Brain microvascular endothelial cell (primary cell): ENCODE data around the gene POR.

Experiments used
- DNase-seq: peaks from one replicate; pipeline ENCODE4 v3.0.0-alpha.2; 2020
- H3K27ac ChIP-seq: fragments of 250-450 bp; sonication (Bioruptor Pico); 2 replicates; pipeline ENCODE4 v1.5.1; 2020; ENCODE audit warnings: mild to moderate bottlenecking, moderate library complexity
- H3K27me3 ChIP-seq: fragments of 250-450 bp; sonication (Bioruptor Pico); replicated peaks from 2 replicates; pipeline ENCODE4 v1.5.1; 2020; ENCODE audit warnings: mild to moderate bottlenecking
- H3K36me3 ChIP-seq: fragments of 250-450 bp; sonication (Bioruptor Pico); replicated peaks from 2 replicates; pipeline ENCODE4 v1.5.1; 2020; ENCODE audit warnings: mild to moderate bottlenecking
- H3K4me3 ChIP-seq: 2 replicates; pipeline ENCODE4 v1.5.1; 2011; ENCODE audit warnings: low read depth, mild to moderate bottlenecking, control low read depth, low read length, moderate library complexity
- in situ Hi-C: cut with HindIII; loops from 2 replicates; pipeline ENCODE4 v1.10.0; 2017; ENCODE audit warnings: low sequenced_read_pairs, low pct_ligation_motif_present
- TF ChIP-seq, protein P1 (sequence below): IDR thresholded peaks from 2 replicates; pipeline ENCODE4 v1.5.1; 2011; ENCODE audit warnings: low read depth, mild to moderate bottlenecking, moderate library complexity, low read length, control low read depth, inconsistent platforms; ENCODE audit errors: missing control alignments

POR gene

DNA sequence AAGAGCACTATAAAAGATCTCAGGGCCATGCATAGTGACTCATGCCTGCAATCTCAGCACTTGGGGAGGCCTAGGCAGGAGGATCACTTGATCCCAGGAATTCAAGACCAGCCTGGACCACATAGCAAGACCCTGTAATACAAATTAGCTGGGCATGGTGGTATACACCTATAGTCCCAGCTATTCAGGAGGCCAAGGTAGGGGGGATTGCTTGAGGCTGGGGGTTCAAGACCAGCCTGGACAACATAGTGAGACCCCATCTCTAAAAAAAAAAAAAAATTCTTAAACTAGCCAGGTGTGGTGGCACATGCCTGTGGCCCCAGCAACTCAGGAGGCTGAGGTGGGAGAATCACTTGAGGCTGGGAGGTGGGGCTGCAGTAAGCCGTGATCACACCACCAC is 117.0 kb downstream of the POR start:
- Histone ChIP-seq H3K36me3 (no peaks in the 10 kb centered on the region), H3K4me3 (no peak overlapping the region), H3K27ac (no peak overlapping the region), H3K27me3 (no peaks in the 10 kb centered on the region)
- no peak for DNase-seq
- in situ Hi-C loops: no loop called here
- TF ChIP-seq, protein P1, sequence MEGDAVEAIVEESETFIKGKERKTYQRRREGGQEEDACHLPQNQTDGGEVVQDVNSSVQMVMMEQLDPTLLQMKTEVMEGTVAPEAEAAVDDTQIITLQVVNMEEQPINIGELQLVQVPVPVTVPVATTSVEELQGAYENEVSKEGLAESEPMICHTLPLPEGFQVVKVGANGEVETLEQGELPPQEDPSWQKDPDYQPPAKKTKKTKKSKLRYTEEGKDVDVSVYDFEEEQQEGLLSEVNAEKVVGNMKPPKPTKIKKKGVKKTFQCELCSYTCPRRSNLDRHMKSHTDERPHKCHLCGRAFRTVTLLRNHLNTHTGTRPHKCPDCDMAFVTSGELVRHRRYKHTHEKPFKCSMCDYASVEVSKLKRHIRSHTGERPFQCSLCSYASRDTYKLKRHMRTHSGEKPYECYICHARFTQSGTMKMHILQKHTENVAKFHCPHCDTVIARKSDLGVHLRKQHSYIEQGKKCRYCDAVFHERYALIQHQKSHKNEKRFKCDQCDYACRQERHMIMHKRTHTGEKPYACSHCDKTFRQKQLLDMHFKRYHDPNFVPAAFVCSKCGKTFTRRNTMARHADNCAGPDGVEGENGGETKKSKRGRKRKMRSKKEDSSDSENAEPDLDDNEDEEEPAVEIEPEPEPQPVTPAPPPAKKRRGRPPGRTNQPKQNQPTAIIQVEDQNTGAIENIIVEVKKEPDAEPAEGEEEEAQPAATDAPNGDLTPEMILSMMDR: no peak
